HL-60 (cell line): ENCODE measurements around the gene CLEC20A.

Experiments used
- DNase-seq, 2 experiments: peaks; one replicate each; pipeline ENCODE4 v3.0.0-alpha.2; 2010 to 2020; ENCODE audit warnings: low read depth in 1 of 2, low spot score in 1 of 2
- H3K27ac ChIP-seq: fragments of 250-450 bp; sonication (Bioruptor Pico); replicated peaks from 2 replicates; pipeline ENCODE4 v1.5.1; 2020; ENCODE audit warnings: mild to moderate bottlenecking, moderate library complexity
- H3K27me3 ChIP-seq: fragments of 250-450 bp; sonication (Bioruptor Pico); 2 replicates; pipeline ENCODE4 v1.5.1; 2021; ENCODE audit warnings: mild to moderate bottlenecking, moderate library complexity; ENCODE audit not compliant: insufficient read depth, poor library complexity, severe bottlenecking
- H3K4me3 ChIP-seq: replicated peaks from 2 replicates; pipeline ENCODE4 v1.5.1; 2011; ENCODE audit warnings: mild to moderate bottlenecking, control low read depth, low read length; ENCODE audit not compliant: insufficient read depth
- CTCF ChIP-seq: IDR thresholded peaks from one replicate; pipeline ENCODE4 v1.5.1; 2011; ENCODE audit warnings: low read length, control low read depth, inconsistent platforms; ENCODE audit not compliant: insufficient read depth
- GABPA ChIP-seq: IDR thresholded peaks from 2 replicates; pipeline ENCODE4 v1.6.1; 2012; ENCODE audit warnings: low read depth
- POLR2AphosphoS5 ChIP-seq: IDR thresholded peaks from 2 replicates; pipeline ENCODE4 v1.6.1; 2012; ENCODE audit warnings: low read depth
- SPI1 ChIP-seq: IDR thresholded peaks from 2 replicates; pipeline ENCODE4 v1.6.1; 2012; ENCODE audit warnings: low read depth, mild to moderate bottlenecking, borderline replicate concordance
- TF ChIP-seq, protein P1 (sequence below): IDR thresholded peaks from 2 replicates; pipeline ENCODE4 v1.6.1; 2012; ENCODE audit warnings: low read depth; ENCODE audit not compliant: insufficient replicate concordance

Gene CLEC20A

DNA sequence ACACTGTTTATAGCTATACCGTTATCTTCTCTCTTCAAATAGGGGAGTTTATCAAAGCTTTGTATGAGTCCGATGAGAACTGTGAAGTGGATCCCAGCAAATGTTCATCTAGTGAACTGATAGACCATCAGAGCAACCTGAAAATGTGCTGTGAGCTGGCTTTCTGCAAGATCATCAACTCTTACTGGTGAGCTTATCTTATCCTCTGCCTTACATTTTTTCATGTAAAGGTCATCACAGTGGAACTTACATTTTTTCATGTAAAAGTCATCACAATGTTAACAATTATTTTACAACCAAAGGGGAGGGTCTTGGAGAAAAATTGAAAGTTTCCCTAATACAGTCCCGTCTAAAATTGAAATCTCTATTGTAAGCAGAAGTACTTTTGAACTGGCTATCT lies 45.2 kb downstream of the CLEC20A start:
- Histone ChIP-seq H3K27me3 (no peaks in the 10 kb centered on the region), H3K4me3 (no peak overlapping the region), H3K27ac (no peak overlapping the region)
- no peak for DNase-seq
- TF ChIP-seq CTCF (no peak), GABPA (no peak), POLR2AphosphoS5 (no peak), SPI1 (no peak)
- TF ChIP-seq, protein P1, sequence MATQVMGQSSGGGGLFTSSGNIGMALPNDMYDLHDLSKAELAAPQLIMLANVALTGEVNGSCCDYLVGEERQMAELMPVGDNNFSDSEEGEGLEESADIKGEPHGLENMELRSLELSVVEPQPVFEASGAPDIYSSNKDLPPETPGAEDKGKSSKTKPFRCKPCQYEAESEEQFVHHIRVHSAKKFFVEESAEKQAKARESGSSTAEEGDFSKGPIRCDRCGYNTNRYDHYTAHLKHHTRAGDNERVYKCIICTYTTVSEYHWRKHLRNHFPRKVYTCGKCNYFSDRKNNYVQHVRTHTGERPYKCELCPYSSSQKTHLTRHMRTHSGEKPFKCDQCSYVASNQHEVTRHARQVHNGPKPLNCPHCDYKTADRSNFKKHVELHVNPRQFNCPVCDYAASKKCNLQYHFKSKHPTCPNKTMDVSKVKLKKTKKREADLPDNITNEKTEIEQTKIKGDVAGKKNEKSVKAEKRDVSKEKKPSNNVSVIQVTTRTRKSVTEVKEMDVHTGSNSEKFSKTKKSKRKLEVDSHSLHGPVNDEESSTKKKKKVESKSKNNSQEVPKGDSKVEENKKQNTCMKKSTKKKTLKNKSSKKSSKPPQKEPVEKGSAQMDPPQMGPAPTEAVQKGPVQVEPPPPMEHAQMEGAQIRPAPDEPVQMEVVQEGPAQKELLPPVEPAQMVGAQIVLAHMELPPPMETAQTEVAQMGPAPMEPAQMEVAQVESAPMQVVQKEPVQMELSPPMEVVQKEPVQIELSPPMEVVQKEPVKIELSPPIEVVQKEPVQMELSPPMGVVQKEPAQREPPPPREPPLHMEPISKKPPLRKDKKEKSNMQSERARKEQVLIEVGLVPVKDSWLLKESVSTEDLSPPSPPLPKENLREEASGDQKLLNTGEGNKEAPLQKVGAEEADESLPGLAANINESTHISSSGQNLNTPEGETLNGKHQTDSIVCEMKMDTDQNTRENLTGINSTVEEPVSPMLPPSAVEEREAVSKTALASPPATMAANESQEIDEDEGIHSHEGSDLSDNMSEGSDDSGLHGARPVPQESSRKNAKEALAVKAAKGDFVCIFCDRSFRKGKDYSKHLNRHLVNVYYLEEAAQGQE, result no peak

DNA sequence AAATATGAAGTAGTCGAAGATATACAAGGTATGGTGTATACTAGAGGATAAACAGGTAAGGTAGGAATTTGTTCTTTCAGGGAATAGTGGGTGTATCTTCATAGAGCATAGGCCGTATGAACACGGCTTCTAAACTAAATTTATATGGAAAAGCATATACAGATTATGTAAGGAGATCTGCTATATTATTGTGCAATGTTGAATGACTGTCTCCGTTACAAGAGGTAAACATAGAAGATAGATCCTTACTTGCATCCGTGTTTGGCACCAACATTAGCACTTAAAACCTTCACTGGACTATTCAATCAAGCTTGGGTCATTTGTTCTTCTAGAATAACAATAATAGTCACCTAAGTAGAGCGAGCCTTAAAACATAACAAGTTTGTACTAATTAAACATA lies 45.9 kb downstream of the CLEC20A start:
- Histone ChIP-seq H3K27me3 (no peaks in the 10 kb centered on the region), H3K27ac (no peak overlapping the region), H3K4me3 (no peak overlapping the region)
- no peak for TF ChIP-seq CTCF
- no peak for DNase-seq

GRCh38 chr1:178442925-178443324 lies 53.8 kb downstream of the CLEC20A start:
- H3K27me3 ChIP-seq, result no peaks in the 10 kb centered on the region
- H3K4me3 ChIP-seq, result no peak overlapping the region
- no peak for DNase-seq
- H3K27ac ChIP-seq, result no peak overlapping the region
- TF ChIP-seq CTCF, result no peak
- no peak for TF ChIP-seq SPI1
- TF ChIP-seq GABPA, result no peak
- no peak for TF ChIP-seq POLR2AphosphoS5
- TF ChIP-seq, protein P1, result no peak

- DNase-seq, result no peak
- Histone ChIP-seq H3K27me3 (no peaks in the 10 kb centered on the region), H3K27ac (no peak overlapping the region), H3K4me3 (no peak overlapping the region)
- TF ChIP-seq POLR2AphosphoS5, result no peak
- no peak for TF ChIP-seq GABPA
- no peak for TF ChIP-seq SPI1
- TF ChIP-seq, protein P1, result no peak
- no peak for TF ChIP-seq CTCF
Observed at GRCh38 chr1:178438432-178438831, 58.3 kb downstream of the CLEC20A start.
